Transverse colon (tissue), 4 donors: ENCODE results near the gene ITGA11.

Experiments
- EP300 ChIP-seq: sonication (generic); formaldehyde crosslinking; IDR thresholded peaks from one replicate; pipeline ENCODE4 v1.6.1; 2017; ENCODE audit warnings: antibody characterized with exemption, low read depth
- POLR2A ChIP-seq: fragments of 450-650 bp; IDR thresholded peaks from one replicate; pipeline ENCODE4 v1.6.1; 2016; ENCODE audit warnings: antibody characterized with exemption, mild to moderate bottlenecking, moderate library complexity
- POLR2AphosphoS5 ChIP-seq, 3 donors: sonication (generic); formaldehyde crosslinking; IDR thresholded peaks; one replicate each; pipeline ENCODE4 v1.6.1; 2016; ENCODE audit warnings: antibody characterized with exemption in 3 of 3
- TF ChIP-seq, protein P1 (sequence below), 5 experiments: fragments of 200-600 bp in 3 of 5; fragments of 450-650 bp in 2 of 5; sonication (generic) in 3 of 5; IDR thresholded peaks; 1 replicate in 2 of 5; 2 replicates in 3 of 5; pipeline ENCODE4 v1.5.1; 2016 to 2017; ENCODE audit warnings: antibody characterized with exemption in 5 of 5, inconsistent platforms in 3 of 5, mild to moderate bottlenecking in 2 of 5, moderate library complexity in 1 of 5

DNA sequence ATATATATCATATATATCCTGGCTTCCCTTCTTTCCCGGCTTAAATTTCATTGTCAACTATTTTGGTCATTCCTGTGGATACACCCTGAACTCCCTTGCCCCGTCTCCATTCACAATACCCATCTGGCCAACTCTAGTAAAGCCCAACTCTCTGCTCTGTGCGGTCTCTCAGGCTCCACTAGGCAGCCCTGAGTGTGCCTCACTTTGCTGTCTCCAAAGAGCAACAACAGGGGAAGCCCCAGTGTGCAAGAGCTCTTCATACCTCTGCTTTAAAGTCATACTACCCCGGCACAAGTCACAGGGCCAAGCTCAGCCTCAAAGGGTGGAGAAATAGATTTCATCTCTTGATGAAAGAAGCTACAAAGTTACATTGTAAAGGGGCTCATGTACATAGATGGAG is 173.3 kb downstream of the ITGA11 start:
- TF ChIP-seq, protein P1, sequence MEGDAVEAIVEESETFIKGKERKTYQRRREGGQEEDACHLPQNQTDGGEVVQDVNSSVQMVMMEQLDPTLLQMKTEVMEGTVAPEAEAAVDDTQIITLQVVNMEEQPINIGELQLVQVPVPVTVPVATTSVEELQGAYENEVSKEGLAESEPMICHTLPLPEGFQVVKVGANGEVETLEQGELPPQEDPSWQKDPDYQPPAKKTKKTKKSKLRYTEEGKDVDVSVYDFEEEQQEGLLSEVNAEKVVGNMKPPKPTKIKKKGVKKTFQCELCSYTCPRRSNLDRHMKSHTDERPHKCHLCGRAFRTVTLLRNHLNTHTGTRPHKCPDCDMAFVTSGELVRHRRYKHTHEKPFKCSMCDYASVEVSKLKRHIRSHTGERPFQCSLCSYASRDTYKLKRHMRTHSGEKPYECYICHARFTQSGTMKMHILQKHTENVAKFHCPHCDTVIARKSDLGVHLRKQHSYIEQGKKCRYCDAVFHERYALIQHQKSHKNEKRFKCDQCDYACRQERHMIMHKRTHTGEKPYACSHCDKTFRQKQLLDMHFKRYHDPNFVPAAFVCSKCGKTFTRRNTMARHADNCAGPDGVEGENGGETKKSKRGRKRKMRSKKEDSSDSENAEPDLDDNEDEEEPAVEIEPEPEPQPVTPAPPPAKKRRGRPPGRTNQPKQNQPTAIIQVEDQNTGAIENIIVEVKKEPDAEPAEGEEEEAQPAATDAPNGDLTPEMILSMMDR (IDR thresholded peaks at IDR 0.05), result no peak
- TF ChIP-seq POLR2A, result no peak
- no peak for TF ChIP-seq EP300
- no peak for TF ChIP-seq POLR2AphosphoS5 (IDR thresholded peaks at IDR 0.05)
